ENCODE data around the gene ORMDL2. TPM values are rescaled to one million over a fixed set of nuclear protein-coding genes. Genes with fewer than 3 reads are reported as not detected.
"Not testable (repeated sequence)": the region's sequence is repeated elsewhere in the genome, so short reads cannot be mapped to it uniquely, and the experiment has no call there.

Gene ORMDL2
- total RNA-seq, 1 donor from 2014 or later = 9.8 TPM

DNA sequence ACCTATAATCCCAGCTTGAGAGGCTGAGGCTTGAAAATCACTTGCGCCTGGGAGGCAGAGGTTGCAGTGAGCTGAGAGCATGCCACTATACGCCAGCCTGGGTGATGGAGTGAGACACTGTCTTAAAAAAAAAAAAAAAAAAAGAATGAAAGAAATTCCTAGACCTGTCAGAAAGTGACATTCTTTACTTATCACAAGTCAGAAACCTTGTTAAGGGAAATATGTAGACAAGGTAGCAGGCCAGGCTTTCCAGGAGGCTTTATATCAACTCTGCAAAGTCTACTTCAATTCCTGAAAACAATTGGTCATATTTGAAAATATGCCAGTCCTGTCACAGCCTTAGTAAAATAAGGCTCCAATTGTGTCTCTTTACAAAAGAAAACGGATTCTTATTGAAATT is 44.0 kb downstream of the ORMDL2 start:
- Histone ChIP-seq H3K4me1 (no peaks in the 10 kb centered on the region), H3K27me3 (no peaks in the 10 kb centered on the region), H3K4me3 (no peak overlapping the region), H3K36me3 (no peaks in the 10 kb centered on the region), H3K27ac (no peak overlapping the region), H3K9me3 (no peaks in the 10 kb centered on the region)
- TF ChIP-seq, protein P1, sequence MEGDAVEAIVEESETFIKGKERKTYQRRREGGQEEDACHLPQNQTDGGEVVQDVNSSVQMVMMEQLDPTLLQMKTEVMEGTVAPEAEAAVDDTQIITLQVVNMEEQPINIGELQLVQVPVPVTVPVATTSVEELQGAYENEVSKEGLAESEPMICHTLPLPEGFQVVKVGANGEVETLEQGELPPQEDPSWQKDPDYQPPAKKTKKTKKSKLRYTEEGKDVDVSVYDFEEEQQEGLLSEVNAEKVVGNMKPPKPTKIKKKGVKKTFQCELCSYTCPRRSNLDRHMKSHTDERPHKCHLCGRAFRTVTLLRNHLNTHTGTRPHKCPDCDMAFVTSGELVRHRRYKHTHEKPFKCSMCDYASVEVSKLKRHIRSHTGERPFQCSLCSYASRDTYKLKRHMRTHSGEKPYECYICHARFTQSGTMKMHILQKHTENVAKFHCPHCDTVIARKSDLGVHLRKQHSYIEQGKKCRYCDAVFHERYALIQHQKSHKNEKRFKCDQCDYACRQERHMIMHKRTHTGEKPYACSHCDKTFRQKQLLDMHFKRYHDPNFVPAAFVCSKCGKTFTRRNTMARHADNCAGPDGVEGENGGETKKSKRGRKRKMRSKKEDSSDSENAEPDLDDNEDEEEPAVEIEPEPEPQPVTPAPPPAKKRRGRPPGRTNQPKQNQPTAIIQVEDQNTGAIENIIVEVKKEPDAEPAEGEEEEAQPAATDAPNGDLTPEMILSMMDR (IDR thresholded peaks at IDR 0.05) = no peak
- TF ChIP-seq POLR2AphosphoS5 (IDR thresholded peaks at IDR 0.05; ENCODE audit: insufficient read depth in 1 of 2, low read depth in 1 of 2) (no peak), POLR2A (IDR thresholded peaks at IDR 0.05) (no peak)
- intact Hi-C loops (cut with DNase I) = no loop called here
- no peak for DNase-seq (ENCODE audit: extremely low spot score in 2 of 2)

DNA sequence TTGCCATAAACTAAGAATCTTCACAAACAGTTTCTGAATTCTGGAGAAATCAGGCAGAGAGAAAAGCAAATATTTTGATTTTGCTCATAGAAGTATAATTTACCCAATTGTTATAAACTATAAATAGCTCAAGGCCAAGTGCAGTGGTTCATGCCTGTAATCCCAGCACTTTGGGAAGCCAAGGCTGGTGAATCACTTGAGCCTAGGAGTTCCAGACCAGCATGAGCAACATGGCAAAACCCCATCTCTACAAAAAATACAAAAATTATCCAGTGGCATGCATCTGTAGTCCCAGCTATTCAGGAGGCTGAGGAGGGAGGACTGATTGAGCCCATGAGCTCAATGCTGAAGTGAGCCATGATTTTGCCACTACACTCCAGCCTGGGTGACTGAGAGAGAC is 44.4 kb downstream of the ORMDL2 start:
- no peak for DNase-seq (ENCODE audit: extremely low spot score in 2 of 2)
- intact Hi-C loops (cut with DNase I) = no loop called here
- Histone ChIP-seq H3K4me3 (no peak overlapping the region), H3K4me1 (no peaks in the 10 kb centered on the region), H3K27ac (no peak overlapping the region), H3K9me3 (no peaks in the 10 kb centered on the region), H3K27me3 (no peaks in the 10 kb centered on the region), H3K36me3 (no peaks in the 10 kb centered on the region)
- TF ChIP-seq, protein P1 (IDR thresholded peaks at IDR 0.05) = no peak
- TF ChIP-seq POLR2AphosphoS5 (IDR thresholded peaks at IDR 0.05; ENCODE audit: insufficient read depth in 1 of 2, low read depth in 1 of 2) (no peak), POLR2A (IDR thresholded peaks at IDR 0.05) (no peak)

- H3K27ac ChIP-seq; H3K4me3 ChIP-seq; H3K36me3 ChIP-seq; DNase-seq (ENCODE audit: extremely low spot score in 2 of 2); H3K9me3 ChIP-seq; H3K4me1 ChIP-seq; H3K27me3 ChIP-seq; intact Hi-C loops (cut with DNase I): not testable (repeated sequence)
These were observed 45.1 kb downstream of the ORMDL2 start for GRCh38 chr12:55862931-55863330.

GRCh38 chr12:55865327-55865726 is 47.5 kb downstream of the ORMDL2 start:
- Histone ChIP-seq H3K9me3 (no peaks in the 10 kb centered on the region), H3K4me1 (no peaks in the 10 kb centered on the region), H3K27me3 (no peaks in the 10 kb centered on the region), H3K4me3 (no peak overlapping the region), H3K36me3 (no peaks in the 10 kb centered on the region), H3K27ac (no peak overlapping the region)
- TF ChIP-seq POLR2AphosphoS5 (IDR thresholded peaks at IDR 0.05; ENCODE audit: insufficient read depth in 1 of 2, low read depth in 1 of 2) (no peak), POLR2A (IDR thresholded peaks at IDR 0.05) (no peak)
- TF ChIP-seq, protein P1 (IDR thresholded peaks at IDR 0.05) = no peak
- intact Hi-C loops (cut with DNase I) = no loop called here
- DNase-seq (ENCODE audit: extremely low spot score in 2 of 2) = no peak

- H3K36me3 ChIP-seq; H3K27ac ChIP-seq; H3K4me3 ChIP-seq; DNase-seq (ENCODE audit: extremely low spot score in 2 of 2); intact Hi-C loops (cut with DNase I); H3K9me3 ChIP-seq; H3K27me3 ChIP-seq; H3K4me1 ChIP-seq: not testable (repeated sequence)
These were observed 48.7 kb downstream of the ORMDL2 start for GRCh38 chr12:55866454-55867004.

Other genes starting within 250 kb of the ORMDL2 start
- not detected for gene OR2AP1, start 245.6 kb upstream of the ORMDL2 start, total RNA-seq
- not detected for gene OR10P1, start 181.1 kb upstream of the ORMDL2 start, total RNA-seq
- gene ITGA7, start 110.1 kb upstream of the ORMDL2 start, total RNA-seq = 23.6 TPM
- 173 TPM for gene BLOC1S1, start 102.0 kb upstream of the ORMDL2 start, total RNA-seq
- gene RDH5, start 97.6 kb upstream of the ORMDL2 start, total RNA-seq = 10.6 TPM
- gene CD63, start 89.0 kb upstream of the ORMDL2 start, total RNA-seq = 568 TPM
- 7.6 TPM for gene GDF11, start 74.9 kb upstream of the ORMDL2 start, total RNA-seq
- gene SARNP, start 317 bp upstream of the ORMDL2 start, total RNA-seq = 33.1 TPM
- 29.2 TPM for gene DNAJC14, start 11.5 kb downstream of the ORMDL2 start, total RNA-seq
- gene MMP19, start 24.9 kb downstream of the ORMDL2 start, total RNA-seq = 21.6 TPM
- 25.8 TPM for gene PYM1, start 109.9 kb downstream of the ORMDL2 start, total RNA-seq
- gene DGKA, start 113.1 kb downstream of the ORMDL2 start, total RNA-seq = 140 TPM
- gene PMEL, start 148.0 kb downstream of the ORMDL2 start, total RNA-seq = 1.2 TPM
- gene CDK2, start 148.8 kb downstream of the ORMDL2 start, total RNA-seq = 26.0 TPM
- gene RAB5B, start 156.0 kb downstream of the ORMDL2 start, total RNA-seq = 80.5 TPM
- 15.5 TPM for gene SUOX, start 179.2 kb downstream of the ORMDL2 start, total RNA-seq
- gene IKZF4, start 203.0 kb downstream of the ORMDL2 start, total RNA-seq = 4.4 TPM
- 597 TPM for gene RPS26, start 223.9 kb downstream of the ORMDL2 start, total RNA-seq

Data from vagina (tissue), 2 donors.